Measurements from ENCODE around the gene RAB30. TPM values are rescaled to one million over a fixed set of nuclear protein-coding genes. Genes with fewer than 3 reads are reported as not detected.
A peak's percentile ranks its signal among the peaks of the same experiment; 100 is the strongest.

The RAB30 gene
- total and polyA plus RNA-seq, 2 donors (not counting 3 experiments of a cell fraction or from before 2014, with no cell fraction given), result 4.1 to 14.6 TPM

DNA sequence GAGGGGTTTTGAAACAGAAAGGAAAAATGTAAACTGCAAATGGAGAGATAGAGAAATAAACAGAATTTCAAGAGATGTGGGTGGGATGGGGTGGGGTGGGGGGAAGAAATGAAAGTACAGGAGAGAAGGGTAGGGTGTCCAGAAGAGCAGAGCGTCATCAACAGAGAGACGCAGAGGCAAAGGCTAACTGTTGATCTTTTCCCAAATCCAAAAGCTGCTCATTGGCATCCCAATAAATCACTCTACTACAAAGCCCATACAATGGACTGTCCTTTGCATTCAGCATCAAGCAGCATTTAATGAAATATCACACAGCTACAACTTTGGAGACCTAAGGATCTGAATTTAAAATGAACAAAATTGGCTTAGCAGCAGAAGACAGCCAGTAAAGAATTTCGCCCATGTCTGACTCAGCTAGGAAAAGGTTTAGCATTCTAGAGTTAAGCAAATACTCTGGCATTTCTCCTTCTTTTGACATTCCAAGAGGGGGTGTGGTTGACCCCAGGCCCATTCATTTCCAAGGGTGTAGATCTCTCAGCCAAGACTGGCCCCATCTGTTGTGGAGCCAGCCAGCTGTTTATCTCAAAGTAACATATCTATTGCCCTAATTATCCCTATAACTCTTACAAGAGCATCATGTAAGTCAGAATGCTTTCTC is 1.5 kb downstream of the RAB30 start:
- peaks cover 48% of the 10 kb centered on the region for H3K79me2 ChIP-seq (ENCODE audit: control insufficient read depth, insufficient read depth, low read length)
- H4K20me1 ChIP-seq (replicated peaks; ENCODE audit: control insufficient read depth, extremely low read depth, insufficient read depth, low read length), result no peaks in the 10 kb centered on the region
- peak; percentile 70 for DNase-seq (ENCODE audit: low read depth, low spot score)
- dilution Hi-C loops (cut with MboI; ENCODE audit: extremely low pct_ligation_motif_present, low sequenced_read_pairs), result no loop called here
- intact Hi-C loops (cut with micrococcal nuclease), result loop anchor here (5.0 kb wide), 1 partner anchor 203 kb away; no protein-coding TSS in a partner anchor
- CTCF ChIA-PET, result interaction anchor here (0.6 to 2.3 kb wide), 9 partner anchors 8 to 203 kb away, joined by 3 to 11 read pairs (median 3); no protein-coding TSS in a partner anchor
- H3K9me3 ChIP-seq (replicated peaks; ENCODE audit: control insufficient read depth, insufficient read depth, low read length), result no peaks in the 10 kb centered on the region
- H2AFZ ChIP-seq (ENCODE audit: low read depth, low read length), result no peak overlapping the region
- H3K27ac ChIP-seq (ENCODE audit: insufficient read depth, low read depth, low read length), result peak overlapping the region; percentile 50
- H3K4me3 ChIP-seq (replicated peaks in 1 of 3; ENCODE audit: insufficient read depth in 1 of 3, low read depth in 1 of 3, low read length in 3 of 3), result peak overlapping the region; percentile 31 to 96 (median 81)
- H3K27me3 ChIP-seq (ENCODE audit: control insufficient read depth in 2 of 2, insufficient read depth in 2 of 2, low read length in 2 of 2), result no peaks in the 10 kb centered on the region
- H3K4me2 ChIP-seq (ENCODE audit: insufficient read depth, low read length), result peak overlapping the region; percentile 93
- TF ChIP-seq POLR2AphosphoS5 (IDR thresholded peaks at IDR 0.05; ENCODE audit: insufficient read depth, low read depth, low read length) (peak; percentile 57), JUN (IDR thresholded peaks at IDR 0.05; ENCODE audit: borderline replicate concordance, insufficient read depth, insufficient read length, low read depth) (no peak), FOS (IDR thresholded peaks at IDR 0.05; ENCODE audit: borderline replicate concordance, insufficient read depth, low read length) (peak; percentile 47), POLR2A (IDR thresholded peaks at IDR 0.05; ENCODE audit: low read depth, low read length) (peak; percentile 40), EZH2 (IDR thresholded peaks at IDR 0.05; ENCODE audit: borderline replicate concordance, low read depth, low read length, severe bottlenecking) (no peak)
- POLR2A ChIA-PET, result interaction anchor here (1.0 kb wide), 1 partner anchor 13 kb away, joined by 8 read pairs; no protein-coding TSS in a partner anchor
- BruUV-seq (replicated peaks), result no TSS peak
- H3K36me3 ChIP-seq (ENCODE audit: control insufficient read depth in 2 of 2, extremely low read depth in 1 of 2, insufficient read depth in 2 of 2, low read length in 2 of 2), result no peaks in the 10 kb centered on the region
- peak overlapping the region; percentile 66 for H3K9ac ChIP-seq (replicated peaks; ENCODE audit: extremely low read depth, insufficient read depth, low read length)
- peak; percentile 82 for FAIRE-seq
- no peaks in the 10 kb centered on the region for H3K9me1 ChIP-seq (replicated peaks; ENCODE audit: control insufficient read depth, extremely low read depth, insufficient read depth, low read length)
- peaks cover 36% of the 10 kb centered on the region for H3K4me1 ChIP-seq (ENCODE audit: control insufficient read depth, extremely low read depth, insufficient read depth, low read length)

DNA sequence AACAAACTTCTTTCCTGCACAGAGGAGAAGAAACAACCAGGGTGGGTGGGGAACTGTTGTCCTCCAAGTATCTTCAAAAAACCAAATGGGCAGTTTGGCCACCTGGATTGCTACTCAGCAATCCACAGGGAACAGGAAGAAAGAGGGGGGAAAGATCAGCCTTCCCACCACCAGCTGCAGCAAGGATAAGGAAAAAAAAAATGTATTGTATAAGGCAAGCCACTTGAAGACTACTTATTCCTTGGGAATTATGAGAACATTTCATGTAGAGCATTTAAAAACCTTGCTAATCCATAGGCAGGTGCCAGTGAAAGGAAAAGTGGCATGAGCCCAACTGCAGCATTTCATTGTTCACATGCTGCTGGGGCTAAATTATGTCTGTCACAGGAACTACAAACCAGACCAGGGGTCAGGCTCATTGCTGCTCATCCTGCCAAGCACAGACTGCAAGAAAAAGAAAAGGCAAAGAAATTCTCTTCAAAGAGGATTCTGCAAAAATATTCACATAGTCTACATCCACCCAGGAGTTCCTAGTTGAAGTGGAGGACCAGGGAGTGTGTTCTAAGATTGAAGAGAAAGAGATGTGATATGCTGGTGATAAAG is 2.2 kb downstream of the RAB30 start:
- Histone ChIP-seq H3K9me3 (replicated peaks; ENCODE audit: control insufficient read depth, insufficient read depth, low read length) (no peaks in the 10 kb centered on the region), H3K4me3 (replicated peaks in 1 of 3; ENCODE audit: insufficient read depth in 1 of 3, low read depth in 1 of 3, low read length in 3 of 3) (peak overlapping the region in 1 of 3 experiments; percentile 81), H3K9ac (replicated peaks; ENCODE audit: extremely low read depth, insufficient read depth, low read length) (no peak overlapping the region), H3K27ac (ENCODE audit: insufficient read depth, low read depth, low read length) (no peak overlapping the region), H2AFZ (ENCODE audit: low read depth, low read length) (no peak overlapping the region), H3K36me3 (ENCODE audit: control insufficient read depth in 2 of 2, extremely low read depth in 1 of 2, insufficient read depth in 2 of 2, low read length in 2 of 2) (no peaks in the 10 kb centered on the region), H3K9me1 (replicated peaks; ENCODE audit: control insufficient read depth, extremely low read depth, insufficient read depth, low read length) (no peaks in the 10 kb centered on the region), H4K20me1 (replicated peaks; ENCODE audit: control insufficient read depth, extremely low read depth, insufficient read depth, low read length) (no peaks in the 10 kb centered on the region), H3K4me2 (ENCODE audit: insufficient read depth, low read length) (peak overlapping the region; percentile 93), H3K79me2 (ENCODE audit: control insufficient read depth, insufficient read depth, low read length) (peaks cover 51% of the 10 kb centered on the region), H3K4me1 (ENCODE audit: control insufficient read depth, extremely low read depth, insufficient read depth, low read length) (peaks cover 36% of the 10 kb centered on the region), H3K27me3 (ENCODE audit: control insufficient read depth in 2 of 2, insufficient read depth in 2 of 2, low read length in 2 of 2) (no peaks in the 10 kb centered on the region)
- TF ChIP-seq MYC (IDR thresholded peaks at IDR 0.05; ENCODE audit: low read depth, low read length) (no peak), GATA2 (IDR thresholded peaks at IDR 0.05; ENCODE audit: insufficient read depth, insufficient read length, low read depth, low read length) (no peak), EZH2 (IDR thresholded peaks at IDR 0.05; ENCODE audit: borderline replicate concordance, low read depth, low read length, severe bottlenecking) (no peak), POLR2A (IDR thresholded peaks at IDR 0.05; ENCODE audit: low read depth, low read length) (no peak), JUN (IDR thresholded peaks at IDR 0.05; ENCODE audit: borderline replicate concordance, insufficient read depth, insufficient read length, low read depth) (no peak)
- TF ChIP-seq, protein P1, sequence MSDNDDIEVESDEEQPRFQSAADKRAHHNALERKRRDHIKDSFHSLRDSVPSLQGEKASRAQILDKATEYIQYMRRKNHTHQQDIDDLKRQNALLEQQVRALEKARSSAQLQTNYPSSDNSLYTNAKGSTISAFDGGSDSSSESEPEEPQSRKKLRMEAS (IDR thresholded peaks at IDR 0.05; ENCODE audit: insufficient read depth, insufficient read length), result no peak
- TF ChIP-seq, protein P2, sequence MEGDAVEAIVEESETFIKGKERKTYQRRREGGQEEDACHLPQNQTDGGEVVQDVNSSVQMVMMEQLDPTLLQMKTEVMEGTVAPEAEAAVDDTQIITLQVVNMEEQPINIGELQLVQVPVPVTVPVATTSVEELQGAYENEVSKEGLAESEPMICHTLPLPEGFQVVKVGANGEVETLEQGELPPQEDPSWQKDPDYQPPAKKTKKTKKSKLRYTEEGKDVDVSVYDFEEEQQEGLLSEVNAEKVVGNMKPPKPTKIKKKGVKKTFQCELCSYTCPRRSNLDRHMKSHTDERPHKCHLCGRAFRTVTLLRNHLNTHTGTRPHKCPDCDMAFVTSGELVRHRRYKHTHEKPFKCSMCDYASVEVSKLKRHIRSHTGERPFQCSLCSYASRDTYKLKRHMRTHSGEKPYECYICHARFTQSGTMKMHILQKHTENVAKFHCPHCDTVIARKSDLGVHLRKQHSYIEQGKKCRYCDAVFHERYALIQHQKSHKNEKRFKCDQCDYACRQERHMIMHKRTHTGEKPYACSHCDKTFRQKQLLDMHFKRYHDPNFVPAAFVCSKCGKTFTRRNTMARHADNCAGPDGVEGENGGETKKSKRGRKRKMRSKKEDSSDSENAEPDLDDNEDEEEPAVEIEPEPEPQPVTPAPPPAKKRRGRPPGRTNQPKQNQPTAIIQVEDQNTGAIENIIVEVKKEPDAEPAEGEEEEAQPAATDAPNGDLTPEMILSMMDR (IDR thresholded peaks at IDR 0.05; ENCODE audit: extremely low read depth in 1 of 2, insufficient read depth in 1 of 2, low read depth in 1 of 2, low read length in 2 of 2), result no peak
- FAIRE-seq, result peak; percentile 84
- peak; percentile 76 for DNase-seq (ENCODE audit: low read depth, low spot score)
- intact Hi-C loops (cut with micrococcal nuclease) (loop anchor here (5.0 kb wide), 1 partner anchor 202 kb away; no protein-coding TSS in a partner anchor), dilution Hi-C loops (cut with MboI; ENCODE audit: extremely low pct_ligation_motif_present, low sequenced_read_pairs) (no loop called here)
- ChIA-PET POLR2A (interaction anchor here (1.0 kb wide), 1 partner anchor 13 kb away, joined by 8 read pairs; no protein-coding TSS in a partner anchor), CTCF (interaction anchor here (1.0 to 2.3 kb wide), 3 partner anchors 15 to 202 kb away, joined by 3 to 9 read pairs (median 3); no protein-coding TSS in a partner anchor)
- BruUV-seq (replicated peaks), result no TSS peak
